ENCODE results near the gene PAX7. TPM values are rescaled to one million over a fixed set of nuclear protein-coding genes. Genes with fewer than 3 reads are reported as not detected.

Gene PAX7
- polyA plus RNA-seq, 1 donor from 2014 or later = not detected

DNA sequence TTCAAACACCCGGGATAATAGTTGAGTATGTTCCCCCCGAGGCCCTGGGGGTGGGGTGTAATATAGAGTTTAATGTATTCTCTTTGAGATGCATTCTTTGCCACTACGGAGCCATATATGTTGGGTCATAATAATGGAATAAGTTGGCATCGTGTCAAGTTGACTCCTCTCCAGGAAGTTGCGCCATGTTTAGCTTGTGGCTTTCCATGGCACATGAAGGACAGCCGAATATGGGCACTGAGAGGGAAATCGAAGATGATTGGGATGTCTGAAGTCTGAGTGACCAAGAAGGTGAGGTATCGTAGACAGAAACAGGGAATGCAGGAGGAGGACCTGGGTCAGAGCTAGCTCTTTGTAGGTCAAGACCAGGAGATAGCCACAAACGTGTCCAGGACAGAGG, 92.6 kb downstream of the PAX7 start:
- no peak overlapping the region for H3K4me3 ChIP-seq (ENCODE audit: low read length)
- H4K20me1 ChIP-seq (ENCODE audit: insufficient read depth) = no peaks in the 10 kb centered on the region
- H3K9ac ChIP-seq (ENCODE audit: low read length) = no peak overlapping the region
- H3K9me2 ChIP-seq (ENCODE audit: insufficient read depth, low read length) = no peaks in the 10 kb centered on the region
- H2AFZ ChIP-seq (ENCODE audit: low read depth, low read length) = no peak overlapping the region
- no peaks in the 10 kb centered on the region for H3K9me3 ChIP-seq (ENCODE audit: low read length)
- TF ChIP-seq POLR2AphosphoS5 (IDR thresholded peaks at IDR 0.05) (no peak), RAD21 (conservative IDR thresholded peaks at IDR 0.05) (no peak), TAF1 (IDR thresholded peaks at IDR 0.05; ENCODE audit: low read depth) (no peak), EP300 (conservative IDR thresholded peaks at IDR 0.05; ENCODE audit: poor library complexity, severe bottlenecking) (no peak), SMC3 (conservative IDR thresholded peaks at IDR 0.05; ENCODE audit: poor library complexity) (no peak)
- TF ChIP-seq, protein P1, sequence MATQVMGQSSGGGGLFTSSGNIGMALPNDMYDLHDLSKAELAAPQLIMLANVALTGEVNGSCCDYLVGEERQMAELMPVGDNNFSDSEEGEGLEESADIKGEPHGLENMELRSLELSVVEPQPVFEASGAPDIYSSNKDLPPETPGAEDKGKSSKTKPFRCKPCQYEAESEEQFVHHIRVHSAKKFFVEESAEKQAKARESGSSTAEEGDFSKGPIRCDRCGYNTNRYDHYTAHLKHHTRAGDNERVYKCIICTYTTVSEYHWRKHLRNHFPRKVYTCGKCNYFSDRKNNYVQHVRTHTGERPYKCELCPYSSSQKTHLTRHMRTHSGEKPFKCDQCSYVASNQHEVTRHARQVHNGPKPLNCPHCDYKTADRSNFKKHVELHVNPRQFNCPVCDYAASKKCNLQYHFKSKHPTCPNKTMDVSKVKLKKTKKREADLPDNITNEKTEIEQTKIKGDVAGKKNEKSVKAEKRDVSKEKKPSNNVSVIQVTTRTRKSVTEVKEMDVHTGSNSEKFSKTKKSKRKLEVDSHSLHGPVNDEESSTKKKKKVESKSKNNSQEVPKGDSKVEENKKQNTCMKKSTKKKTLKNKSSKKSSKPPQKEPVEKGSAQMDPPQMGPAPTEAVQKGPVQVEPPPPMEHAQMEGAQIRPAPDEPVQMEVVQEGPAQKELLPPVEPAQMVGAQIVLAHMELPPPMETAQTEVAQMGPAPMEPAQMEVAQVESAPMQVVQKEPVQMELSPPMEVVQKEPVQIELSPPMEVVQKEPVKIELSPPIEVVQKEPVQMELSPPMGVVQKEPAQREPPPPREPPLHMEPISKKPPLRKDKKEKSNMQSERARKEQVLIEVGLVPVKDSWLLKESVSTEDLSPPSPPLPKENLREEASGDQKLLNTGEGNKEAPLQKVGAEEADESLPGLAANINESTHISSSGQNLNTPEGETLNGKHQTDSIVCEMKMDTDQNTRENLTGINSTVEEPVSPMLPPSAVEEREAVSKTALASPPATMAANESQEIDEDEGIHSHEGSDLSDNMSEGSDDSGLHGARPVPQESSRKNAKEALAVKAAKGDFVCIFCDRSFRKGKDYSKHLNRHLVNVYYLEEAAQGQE (IDR thresholded peaks at IDR 0.05; ENCODE audit: borderline replicate concordance) = no peak
- TF ChIP-seq, protein P2, sequence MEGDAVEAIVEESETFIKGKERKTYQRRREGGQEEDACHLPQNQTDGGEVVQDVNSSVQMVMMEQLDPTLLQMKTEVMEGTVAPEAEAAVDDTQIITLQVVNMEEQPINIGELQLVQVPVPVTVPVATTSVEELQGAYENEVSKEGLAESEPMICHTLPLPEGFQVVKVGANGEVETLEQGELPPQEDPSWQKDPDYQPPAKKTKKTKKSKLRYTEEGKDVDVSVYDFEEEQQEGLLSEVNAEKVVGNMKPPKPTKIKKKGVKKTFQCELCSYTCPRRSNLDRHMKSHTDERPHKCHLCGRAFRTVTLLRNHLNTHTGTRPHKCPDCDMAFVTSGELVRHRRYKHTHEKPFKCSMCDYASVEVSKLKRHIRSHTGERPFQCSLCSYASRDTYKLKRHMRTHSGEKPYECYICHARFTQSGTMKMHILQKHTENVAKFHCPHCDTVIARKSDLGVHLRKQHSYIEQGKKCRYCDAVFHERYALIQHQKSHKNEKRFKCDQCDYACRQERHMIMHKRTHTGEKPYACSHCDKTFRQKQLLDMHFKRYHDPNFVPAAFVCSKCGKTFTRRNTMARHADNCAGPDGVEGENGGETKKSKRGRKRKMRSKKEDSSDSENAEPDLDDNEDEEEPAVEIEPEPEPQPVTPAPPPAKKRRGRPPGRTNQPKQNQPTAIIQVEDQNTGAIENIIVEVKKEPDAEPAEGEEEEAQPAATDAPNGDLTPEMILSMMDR (IDR thresholded peaks at IDR 0.05; ENCODE audit: poor library complexity, severe bottlenecking) = no peak
- H3K79me2 ChIP-seq (replicated peaks; ENCODE audit: insufficient read depth, low read length) = no peaks in the 10 kb centered on the region
- no peaks in the 10 kb centered on the region for H3K36me3 ChIP-seq (ENCODE audit: insufficient read depth, low read length)
- no peak overlapping the region for H3K4me2 ChIP-seq (ENCODE audit: low read length)
- no peak overlapping the region for H3K27ac ChIP-seq (ENCODE audit: low read length)
- peaks cover under 1% of the 10 kb centered on the region for H3K27me3 ChIP-seq (ENCODE audit: insufficient read depth, low read depth, low read length)
- H3F3A ChIP-seq (ENCODE audit: insufficient read depth, low read length, poor library complexity, severe bottlenecking) = no peaks in the 10 kb centered on the region

DNA sequence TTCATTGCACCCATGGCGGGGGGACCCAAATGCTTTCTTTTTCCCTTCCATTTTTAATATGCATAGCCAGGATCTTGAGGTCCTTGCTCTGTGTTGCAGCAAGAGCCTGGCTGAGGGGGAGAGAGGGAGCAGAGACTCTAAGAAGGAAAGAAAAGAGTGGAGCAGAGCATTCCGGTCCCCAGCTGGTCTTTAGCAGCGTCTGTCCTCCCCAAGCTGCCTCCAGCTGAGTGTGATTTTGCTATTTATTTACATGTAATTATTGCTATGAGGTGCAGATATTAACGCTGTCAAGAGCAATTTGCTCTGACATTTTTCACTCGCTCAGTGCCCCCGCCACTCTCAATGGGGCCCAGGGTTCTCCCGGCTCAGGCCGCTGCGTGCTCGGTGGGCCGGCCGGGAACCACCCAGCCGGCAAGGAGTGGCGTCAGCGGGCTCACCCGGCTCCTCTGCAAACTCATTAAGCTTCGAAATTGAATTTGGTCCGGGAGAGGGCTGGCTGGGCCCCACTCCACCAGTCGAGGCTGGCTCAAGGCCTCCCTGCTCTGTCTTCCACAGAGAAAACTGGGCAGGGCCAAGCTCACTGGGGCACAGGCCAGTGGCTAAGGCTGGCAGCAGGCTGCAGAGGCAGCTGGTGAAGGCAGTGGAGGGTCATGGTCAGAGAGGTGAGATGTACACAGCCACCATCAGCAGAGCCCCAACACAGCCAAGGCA, 93.2 kb downstream of the PAX7 start:
- H3K79me2 ChIP-seq (replicated peaks; ENCODE audit: insufficient read depth, low read length) = no peaks in the 10 kb centered on the region
- no peak overlapping the region for H3K4me3 ChIP-seq (ENCODE audit: low read length)
- H3K4me2 ChIP-seq (ENCODE audit: low read length) = no peak overlapping the region
- H3K9me2 ChIP-seq (ENCODE audit: insufficient read depth, low read length) = no peaks in the 10 kb centered on the region
- no peaks in the 10 kb centered on the region for H3K9me3 ChIP-seq (ENCODE audit: low read length)
- H3F3A ChIP-seq (ENCODE audit: insufficient read depth, low read length, poor library complexity, severe bottlenecking) = no peaks in the 10 kb centered on the region
- H3K36me3 ChIP-seq (ENCODE audit: insufficient read depth, low read length) = no peaks in the 10 kb centered on the region
- H3K27ac ChIP-seq (ENCODE audit: low read length) = no peak overlapping the region
- H4K20me1 ChIP-seq (ENCODE audit: insufficient read depth) = no peaks in the 10 kb centered on the region
- H3K27me3 ChIP-seq (ENCODE audit: insufficient read depth, low read depth, low read length) = no peaks in the 10 kb centered on the region
- H2AFZ ChIP-seq (ENCODE audit: low read depth, low read length) = no peak overlapping the region
- TF ChIP-seq POLR2AphosphoS5 (IDR thresholded peaks at IDR 0.05) = no peak
- no peak overlapping the region for H3K9ac ChIP-seq (ENCODE audit: low read length)

DNA sequence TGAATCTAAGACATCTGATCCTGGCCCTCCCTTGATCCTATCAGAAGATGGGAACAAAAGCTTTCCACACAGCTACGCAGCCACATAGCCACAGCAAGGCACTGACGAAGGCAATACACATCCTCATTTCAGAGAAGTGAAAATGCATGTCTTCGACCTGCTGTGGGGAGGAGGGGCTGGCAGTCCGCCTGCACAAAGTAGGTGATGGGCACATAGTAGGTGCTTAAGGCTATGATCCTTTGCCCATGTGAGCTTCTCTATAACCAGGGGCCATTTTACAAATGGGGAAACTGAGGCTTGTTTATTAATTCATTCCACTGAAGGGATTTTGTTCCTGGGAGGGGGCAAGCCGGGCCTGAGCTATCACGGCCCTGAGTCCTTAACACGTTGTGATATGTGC, 94.2 kb downstream of the PAX7 start:
- Histone ChIP-seq H3K27me3 (ENCODE audit: insufficient read depth, low read depth, low read length) (no peaks in the 10 kb centered on the region), H3K4me3 (ENCODE audit: low read length) (no peak overlapping the region), H3K9me2 (ENCODE audit: insufficient read depth, low read length) (no peaks in the 10 kb centered on the region), H3F3A (ENCODE audit: insufficient read depth, low read length, poor library complexity, severe bottlenecking) (no peaks in the 10 kb centered on the region), H4K20me1 (ENCODE audit: insufficient read depth) (no peaks in the 10 kb centered on the region), H3K36me3 (ENCODE audit: insufficient read depth, low read length) (no peaks in the 10 kb centered on the region), H3K27ac (ENCODE audit: low read length) (no peak overlapping the region), H3K9ac (ENCODE audit: low read length) (no peak overlapping the region), H2AFZ (ENCODE audit: low read depth, low read length) (no peak overlapping the region), H3K79me2 (replicated peaks; ENCODE audit: insufficient read depth, low read length) (no peaks in the 10 kb centered on the region), H3K9me3 (ENCODE audit: low read length) (no peaks in the 10 kb centered on the region), H3K4me2 (ENCODE audit: low read length) (no peak overlapping the region)
- TF ChIP-seq EP300 (conservative IDR thresholded peaks at IDR 0.05; ENCODE audit: poor library complexity, severe bottlenecking) = no peak
- TF ChIP-seq TAF1 (IDR thresholded peaks at IDR 0.05; ENCODE audit: low read depth) = no peak
